GM12801 (cell line): Measurements from ENCODE around the gene PET117.

Experiments used
- CTCF ChIP-seq: IDR thresholded peaks from one replicate; pipeline ENCODE4 v1.5.1; 2011; ENCODE audit warnings: control low read depth; ENCODE audit not compliant: insufficient read length; ENCODE audit errors: extremely low read depth

Gene PET117

DNA sequence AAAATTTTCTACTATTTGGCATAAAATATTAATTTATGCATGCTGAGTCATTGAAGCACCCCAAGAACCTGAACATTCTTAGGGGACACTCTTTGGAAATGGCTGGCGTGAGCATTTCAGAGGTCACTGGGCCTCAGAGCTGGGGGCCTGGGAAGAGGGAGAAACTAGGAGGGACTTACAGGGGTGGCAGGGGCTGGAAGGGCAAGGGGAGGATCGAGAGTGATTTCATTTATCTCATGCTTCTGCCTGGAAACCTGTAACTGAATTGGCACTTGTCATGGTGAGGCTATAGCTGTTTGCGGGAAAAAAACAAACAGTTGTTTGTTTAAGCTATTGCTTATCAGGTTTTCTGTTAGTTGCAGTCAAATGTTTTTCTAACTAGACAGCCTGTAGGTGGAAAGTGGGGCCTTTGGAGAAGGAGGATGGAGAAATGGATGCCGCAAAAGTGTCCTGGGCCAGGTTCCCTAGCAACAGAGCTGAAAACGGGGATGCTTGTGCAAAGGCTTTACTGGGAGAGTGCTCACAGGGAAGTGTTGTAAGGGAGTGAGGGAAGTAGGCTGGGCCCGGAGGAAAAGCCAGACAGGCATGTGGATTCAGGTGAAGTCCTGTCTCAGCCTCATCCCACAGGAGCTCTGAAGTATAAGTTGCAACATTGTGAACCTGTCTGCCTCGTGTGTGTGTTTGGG is 36.4 kb upstream of the PET117 start:
- no peak for TF ChIP-seq CTCF

DNA sequence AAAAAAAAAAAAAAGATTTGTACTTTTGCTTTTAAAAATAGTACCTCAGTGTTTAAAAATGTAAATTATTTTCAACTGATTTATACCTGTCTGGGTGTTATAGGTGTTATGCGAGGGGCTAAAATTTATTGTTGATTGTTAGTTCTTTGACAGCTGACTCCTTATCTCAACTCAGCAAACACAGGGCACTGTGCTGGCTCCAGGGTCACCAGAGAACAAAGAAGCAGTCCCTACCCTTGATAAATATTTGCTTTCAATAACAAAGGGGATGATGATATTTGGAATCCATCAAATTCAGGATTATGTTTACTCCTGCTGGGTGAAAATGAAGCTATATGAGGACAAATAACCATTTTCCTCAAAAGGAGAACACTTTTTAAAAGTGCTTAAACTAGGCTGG is 34.2 kb upstream of the PET117 start:
- TF ChIP-seq CTCF: no peak

GRCh38 chr20:18108326-18108725 is 29.3 kb upstream of the PET117 start:
- no peak for TF ChIP-seq CTCF

- TF ChIP-seq CTCF: no peak
These were observed 5.0 kb upstream of the PET117 start for GRCh38 chr20:18132663-18133062.

GRCh38 chr20:18133962-18134361 is 3.7 kb upstream of the PET117 start:
- no peak for TF ChIP-seq CTCF

DNA sequence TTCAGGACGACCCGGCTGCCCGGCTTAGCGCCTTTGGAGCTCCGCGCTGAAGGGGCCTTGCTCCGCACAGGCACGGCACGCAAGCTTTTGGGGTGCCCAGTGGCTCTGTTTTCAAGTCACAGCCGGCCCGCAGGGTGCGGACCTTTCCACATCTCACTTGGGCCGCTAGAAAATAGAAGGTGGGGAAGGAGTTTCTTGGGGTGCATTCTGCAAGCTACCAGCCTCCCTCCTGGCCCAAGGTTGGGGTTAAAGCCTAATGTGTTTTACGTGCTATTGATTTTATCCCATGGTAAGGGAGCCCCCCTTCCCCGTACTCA is 561 bp downstream of the PET117 start:
- no peak for TF ChIP-seq CTCF

DNA sequence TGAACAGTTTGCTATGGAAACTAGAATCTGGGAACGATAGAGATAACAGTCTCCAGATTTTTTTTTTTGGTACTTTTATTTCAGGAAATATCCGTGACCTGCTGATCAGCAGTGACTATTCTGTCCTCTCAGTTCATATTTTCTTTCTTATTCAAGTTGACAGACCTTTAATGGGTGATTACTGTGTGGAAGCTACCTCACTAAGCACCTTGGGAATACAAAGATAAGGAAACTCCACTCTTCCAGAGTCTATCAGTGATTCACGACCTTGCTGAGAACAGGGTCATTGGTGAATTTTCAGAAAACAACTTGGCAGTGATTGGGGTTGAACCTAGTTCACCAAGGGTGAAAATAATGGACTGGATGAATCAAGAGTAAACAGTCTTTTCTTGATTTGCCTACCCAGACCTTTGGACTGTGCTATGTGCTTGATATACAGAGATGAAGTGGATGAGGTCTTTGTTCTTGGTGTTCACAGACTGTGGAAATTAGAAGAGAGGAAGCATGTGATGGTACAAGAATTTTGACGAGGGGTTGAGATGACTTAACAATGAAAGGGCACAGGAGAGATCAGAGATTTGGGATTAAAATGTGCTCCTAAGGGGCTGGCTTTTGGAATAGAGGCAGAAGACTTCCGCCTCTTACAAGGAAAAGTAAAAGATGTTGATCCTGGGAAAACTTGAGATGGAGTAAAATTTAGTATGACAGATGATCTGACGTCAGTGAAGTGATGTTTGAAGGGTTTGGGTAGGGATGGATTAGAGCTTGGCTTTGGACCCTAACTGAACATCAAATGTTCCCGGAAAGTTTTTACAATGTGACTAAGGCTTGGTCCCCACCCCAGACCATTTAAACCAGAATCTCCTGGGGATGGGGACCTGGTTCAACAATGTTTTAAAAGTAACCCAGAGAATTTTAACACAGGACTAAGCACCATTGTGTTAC is 1.2 kb downstream of the PET117 start:
- no peak for TF ChIP-seq CTCF
